ENCODE data around the gene MOB1B. TPM values are rescaled to one million over a fixed set of nuclear protein-coding genes. Genes with fewer than 3 reads are reported as not detected.
"Not testable (repeated sequence)": the region's sequence is repeated elsewhere in the genome, so short reads cannot be mapped to it uniquely, and the experiment has no call there.

MOB1B gene
- total RNA-seq, 2 donors from 2014 or later: 9.2 to 12.7 TPM

GRCh38 chr4:70893790-70894189 is 8.4 kb upstream of the MOB1B start:
- intact Hi-C loops (cut with DNase I): no loop called here
- Histone ChIP-seq H3K9me3 (no peaks in the 10 kb centered on the region), H3K4me1 (no peaks in the 10 kb centered on the region), H3K36me3 (replicated peaks in 1 of 2; ENCODE audit: insufficient read depth in 1 of 2, low read depth in 2 of 2) (no peaks in the 10 kb centered on the region), H3K4me3 (no peak overlapping the region), H3K27ac (no peak overlapping the region), H3K27me3 (no peaks in the 10 kb centered on the region)
- TF ChIP-seq CTCF (IDR thresholded peaks at IDR 0.05) (no peak), POLR2A (IDR thresholded peaks at IDR 0.05) (no peak)
- 58 to 65% methylated on average over 7 of the region's 7 CpGs for WGBS, 2 donors
- DNase-seq: no peak
- ATAC-seq: no peak

GRCh38 chr4:70895405-70895804 is 6.8 kb upstream of the MOB1B start:
- Histone ChIP-seq H3K4me1 (no peaks in the 10 kb centered on the region), H3K27me3 (no peaks in the 10 kb centered on the region), H3K9me3 (no peaks in the 10 kb centered on the region), H3K27ac (no peak overlapping the region), H3K36me3 (replicated peaks in 1 of 2; ENCODE audit: insufficient read depth in 1 of 2, low read depth in 2 of 2) (no peaks in the 10 kb centered on the region), H3K4me3 (no peak overlapping the region)
- ATAC-seq (peak; percentile 64), DNase-seq (peak in 2 of 4 donors; percentile 10 to 32)
- TF ChIP-seq CTCF (IDR thresholded peaks at IDR 0.05): no peak
- no peak for TF ChIP-seq POLR2A (IDR thresholded peaks at IDR 0.05)
- 53 to 71% methylated on average over 2 of the region's 2 CpGs for WGBS, 2 donors
- intact Hi-C loops (cut with DNase I): no loop called here

GRCh38 chr4:70895811-70896491 is 6.2 kb upstream of the MOB1B start:
- ATAC-seq (peak; percentile 55), DNase-seq (peak in 2 of 4 donors; percentile 15 to 36)

GRCh38 chr4:70898581-70898980 is 3.6 kb upstream of the MOB1B start:
- WGBS, 2 donors: 84 to 91% methylated on average over 6 of the region's 6 CpGs
- H3K36me3 ChIP-seq (replicated peaks in 1 of 2; ENCODE audit: insufficient read depth in 1 of 2, low read depth in 2 of 2); ATAC-seq; H3K9me3 ChIP-seq; H3K27ac ChIP-seq; H3K4me3 ChIP-seq; DNase-seq; H3K27me3 ChIP-seq; intact Hi-C loops (cut with DNase I); H3K4me1 ChIP-seq: not testable (repeated sequence)

More at GRCh38 chr4:70895811-70896491, 6.2 kb upstream of the MOB1B start:
- Histone ChIP-seq H3K4me3 (no peak overlapping the region), H3K27me3 (no peaks in the 10 kb centered on the region), H3K9me3 (no peaks in the 10 kb centered on the region), H3K36me3 (replicated peaks in 1 of 2; ENCODE audit: insufficient read depth in 1 of 2, low read depth in 2 of 2) (no peaks in the 10 kb centered on the region), H3K27ac (no peak overlapping the region), H3K4me1 (no peaks in the 10 kb centered on the region)
- no peak for TF ChIP-seq POLR2A (IDR thresholded peaks at IDR 0.05)
- TF ChIP-seq CTCF (IDR thresholded peaks at IDR 0.05): no peak
- intact Hi-C loops (cut with DNase I): no loop called here
- WGBS, 2 donors: 37 to 41% methylated on average over 5 of the region's 5 CpGs

- Histone ChIP-seq H3K9me3 (no peaks in the 10 kb centered on the region), H3K36me3 (replicated peaks in 1 of 2; ENCODE audit: insufficient read depth in 1 of 2, low read depth in 2 of 2) (no peaks in the 10 kb centered on the region), H3K27me3 (no peaks in the 10 kb centered on the region), H3K27ac (peak overlapping the region; percentile 58 to 84 (median 80)), H3K4me1 (no peaks in the 10 kb centered on the region), H3K4me3 (peak overlapping the region; percentile 58 to 81)
- ATAC-seq (no peak), DNase-seq (no peak)
- TF ChIP-seq CTCF (IDR thresholded peaks at IDR 0.05) (no peak), POLR2A (IDR thresholded peaks at IDR 0.05) (no peak)
- intact Hi-C loops (cut with DNase I): no loop called here
- WGBS, 2 donors: 19 to 33% methylated on average over 4 to 8 of the region's 8 CpGs
Measured at GRCh38 chr4:70901607-70901983, 574 bp upstream of the MOB1B start.

Measured in body of pancreas (tissue), 4 donors.